BJ (cell line): ENCODE measurements around the gene MEST. TPM values are rescaled to one million over a fixed set of nuclear protein-coding genes. Genes with fewer than 3 reads are reported as not detected.
"Not testable (repeated sequence)": the region's sequence is repeated elsewhere in the genome, so short reads cannot be mapped to it uniquely, and the experiment has no call there.

Experiments
- CTCF ChIA-PET: fragments of 350-600 bp; formaldehyde crosslinking; extraction: SDS; loops from one replicate; lab custom pipeline; 2021; ENCODE audit warnings: antibody characterized with exemption, inconsistent platforms; lab: Yijun Ruan, JAX
- POLR2A ChIA-PET: fragments of 300-600 bp; sonication (Branson Sonifier 250); formaldehyde crosslinking; extraction: SDS; loops from one replicate; lab custom pipeline; 2021; ENCODE audit warnings: antibody characterized with exemption; lab: Charles Lee
- DNase-seq: peaks from one replicate; pipeline ENCODE4 v3.0.0-alpha.2; 2011; ENCODE audit warnings: low read depth
- H3K27me3 ChIP-seq: 2 replicates; pipeline ENCODE4 v1.6.0; 2011; ENCODE audit warnings: low read length; ENCODE audit not compliant: control insufficient read depth, insufficient read depth
- H3K36me3 ChIP-seq: 2 replicates; pipeline ENCODE4 v1.5.1; 2011; ENCODE audit warnings: low read length; ENCODE audit not compliant: control insufficient read depth, insufficient read depth
- H3K4me3 ChIP-seq: 2 replicates; pipeline ENCODE4 v1.5.1; 2011; ENCODE audit warnings: low read depth, mild to moderate bottlenecking, control low read depth, low read length
- CTCF ChIP-seq: IDR thresholded peaks from 2 replicates; pipeline ENCODE4 v1.5.1; 2011; ENCODE audit warnings: low read depth, mild to moderate bottlenecking, control low read depth, inconsistent platforms, low read length, moderate library complexity; ENCODE audit not compliant: insufficient read depth
- polyA plus RNA-seq: library from polyadenylated mRNA; depleted of rRNA; stranded (reverse); fragments of >200 nt; gene quantifications from 2 replicates; pipeline ENCODE4 v1.2.3, GENCODE V29; 2011

MEST gene
- polyA plus RNA-seq, 1 experiment: 122 TPM

GRCh38 chr7:130524628-130525027 is 32.7 kb downstream of the MEST start:
- ChIA-PET POLR2A (no interaction called here), CTCF (no interaction called here)
- Histone ChIP-seq H3K36me3 (peaks cover 2% of the 10 kb centered on the region; the same call in 1 of the 2 replicates), H3K27me3 (no peaks in the 10 kb centered on the region), H3K4me3 (no peak overlapping the region)
- TF ChIP-seq CTCF: no peak
- no peak for DNase-seq

- H3K4me3 ChIP-seq, DNase-seq, H3K36me3 ChIP-seq, H3K27me3 ChIP-seq, POLR2A ChIA-PET, CTCF ChIA-PET: not testable (repeated sequence)
Measured at GRCh38 chr7:130527752-130528355, 36.0 kb downstream of the MEST start.

GRCh38 chr7:130529417-130529816 is 37.5 kb downstream of the MEST start:
- no peak for TF ChIP-seq CTCF
- CTCF ChIA-PET: no interaction called here
- Histone ChIP-seq H3K4me3 (no peak overlapping the region), H3K27me3 (no peaks in the 10 kb centered on the region), H3K36me3 (peaks cover 7% of the 10 kb centered on the region)
- no peak for DNase-seq
- POLR2A ChIA-PET: no interaction called here

- H3K27me3 ChIP-seq, CTCF ChIA-PET, POLR2A ChIA-PET, H3K4me3 ChIP-seq, DNase-seq, H3K36me3 ChIP-seq: not testable (repeated sequence)
Measured at GRCh38 chr7:130537894-130538293, 46.0 kb downstream of the MEST start.

GRCh38 chr7:130541287-130541686 is 49.4 kb downstream of the MEST start:
- H3K36me3 ChIP-seq, DNase-seq, CTCF ChIA-PET, H3K4me3 ChIP-seq, POLR2A ChIA-PET, H3K27me3 ChIP-seq: not testable (repeated sequence)

- CTCF ChIA-PET, POLR2A ChIA-PET: not testable (repeated sequence)
Measured at GRCh38 chr7:130542297-130542696, 50.4 kb downstream of the MEST start.

GRCh38 chr7:130543487-130544010 is 51.7 kb downstream of the MEST start:
- ChIA-PET POLR2A (no interaction called here), CTCF (no interaction called here)
- no peak overlapping the region for H3K4me3 ChIP-seq
- H3K27me3 ChIP-seq: no peaks in the 10 kb centered on the region
- no peaks in the 10 kb centered on the region; the same call in 1 of the 2 replicates for H3K36me3 ChIP-seq
- TF ChIP-seq CTCF: no peak
- no peak for DNase-seq

More at GRCh38 chr7:130542297-130542696, 50.4 kb downstream of the MEST start:
- not testable (repeated sequence) for DNase-seq, H3K27me3 ChIP-seq, H3K36me3 ChIP-seq, H3K4me3 ChIP-seq
